Tibial nerve (tissue), 4 donors: ENCODE measurements around the gene LRRC1. TPM values are rescaled to one million over a fixed set of nuclear protein-coding genes. Genes with fewer than 3 reads are reported as not detected.

ENCODE experiments used
- DNase-seq, 2 donors: peaks; one replicate each; pipeline ENCODE4 v3.0.0-alpha.2; 2019; ENCODE audit warnings: low spot score in 2 of 2
- H3K27ac ChIP-seq, 4 donors: fragments of 200-600 bp; sonication (generic) in 3 of 4; one replicate each; pipeline ENCODE4 v1.5.1; 2017 to 2019; ENCODE audit warnings: mild to moderate bottlenecking in 1 of 4
- H3K27me3 ChIP-seq, 2 donors: fragments of 200-600 bp; sonication (generic) in 1 of 2; one replicate each; pipeline versions ENCODE4 v1.5.1 to v1.6.0; 2017 to 2019
- H3K36me3 ChIP-seq, 3 donors: fragments of 200-600 bp; sonication (generic); one replicate each; pipeline ENCODE4 v1.5.1; 2018 to 2019
- H3K4me1 ChIP-seq, 4 donors: fragments of 200-600 bp; sonication (generic) in 3 of 4; one replicate each; pipeline ENCODE4 v1.5.1; 2017 to 2019
- H3K4me3 ChIP-seq, 4 donors: fragments of 200-600 bp; sonication (generic) in 3 of 4; one replicate each; pipeline ENCODE4 v1.5.1; 2017 to 2019; ENCODE audit warnings: mild to moderate bottlenecking in 1 of 4, moderate library complexity in 1 of 4
- H3K9me3 ChIP-seq, 4 donors: fragments of 200-600 bp; sonication (generic) in 3 of 4; one replicate each; pipeline ENCODE4 v1.5.1; 2017 to 2019
- CTCF ChIP-seq, 5 experiments: fragments of 200-600 bp in 3 of 5; fragments of 450-650 bp in 2 of 5; sonication (generic) in 3 of 5; IDR thresholded peaks; one replicate each; pipeline ENCODE4 v1.5.1; 2016 to 2019; ENCODE audit warnings: antibody characterized with exemption in 5 of 5, mild to moderate bottlenecking in 3 of 5, moderate library complexity in 2 of 5
- EP300 ChIP-seq, 2 donors: sonication (generic); formaldehyde crosslinking; IDR thresholded peaks; one replicate each; pipeline ENCODE4 v1.6.1; 2017; ENCODE audit warnings: antibody characterized with exemption in 2 of 2, mild to moderate bottlenecking in 1 of 2
- POLR2A ChIP-seq, 2 donors: fragments of 450-650 bp; IDR thresholded peaks; one replicate each; pipeline ENCODE4 v1.6.1; 2017; ENCODE audit warnings: antibody characterized with exemption in 2 of 2, mild to moderate bottlenecking in 2 of 2, moderate library complexity in 2 of 2
- WGBS, 2 donors: methylation state at CpG; one replicate each; pipeline ENCODE4 v1.1.5; 2018; 5-methylcytosine and 5-hydroxymethylcytosine counted together
- total RNA-seq, 4 donors: library from RNA; depleted of rRNA; stranded (reverse); fragments of >200 nt; gene quantifications; one replicate each; pipeline ENCODE4 v1.1.0, GENCODE V29; 2016

LRRC1 gene
- total RNA-seq, 4 donors from 2014 or later: 22.8 to 50.0 (median 39.6) TPM

DNA sequence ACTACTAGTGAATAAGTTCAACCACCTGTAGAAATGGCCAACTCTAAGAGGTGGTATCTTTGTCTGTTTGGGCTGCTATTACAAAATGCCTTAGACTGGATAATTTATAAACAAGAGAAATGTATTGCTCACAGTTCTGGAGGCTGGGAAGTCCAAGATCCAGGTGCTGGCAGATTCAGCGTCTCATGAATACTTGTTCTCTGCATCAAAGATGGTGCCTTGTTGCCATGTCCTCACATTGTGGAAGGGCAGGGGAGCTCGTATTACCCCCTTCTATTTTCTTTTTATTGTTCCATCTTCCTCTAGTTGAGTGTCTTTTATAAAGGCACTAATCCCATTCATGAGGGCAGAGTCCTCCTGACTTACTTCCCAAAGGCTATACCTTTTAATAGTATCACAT lies 58.0 kb downstream of the LRRC1 start:
- TF ChIP-seq POLR2A (IDR thresholded peaks at IDR 0.05): no peak
- no peak for TF ChIP-seq EP300 (IDR thresholded peaks at IDR 0.05)
- TF ChIP-seq CTCF (IDR thresholded peaks at IDR 0.05): no peak

DNA sequence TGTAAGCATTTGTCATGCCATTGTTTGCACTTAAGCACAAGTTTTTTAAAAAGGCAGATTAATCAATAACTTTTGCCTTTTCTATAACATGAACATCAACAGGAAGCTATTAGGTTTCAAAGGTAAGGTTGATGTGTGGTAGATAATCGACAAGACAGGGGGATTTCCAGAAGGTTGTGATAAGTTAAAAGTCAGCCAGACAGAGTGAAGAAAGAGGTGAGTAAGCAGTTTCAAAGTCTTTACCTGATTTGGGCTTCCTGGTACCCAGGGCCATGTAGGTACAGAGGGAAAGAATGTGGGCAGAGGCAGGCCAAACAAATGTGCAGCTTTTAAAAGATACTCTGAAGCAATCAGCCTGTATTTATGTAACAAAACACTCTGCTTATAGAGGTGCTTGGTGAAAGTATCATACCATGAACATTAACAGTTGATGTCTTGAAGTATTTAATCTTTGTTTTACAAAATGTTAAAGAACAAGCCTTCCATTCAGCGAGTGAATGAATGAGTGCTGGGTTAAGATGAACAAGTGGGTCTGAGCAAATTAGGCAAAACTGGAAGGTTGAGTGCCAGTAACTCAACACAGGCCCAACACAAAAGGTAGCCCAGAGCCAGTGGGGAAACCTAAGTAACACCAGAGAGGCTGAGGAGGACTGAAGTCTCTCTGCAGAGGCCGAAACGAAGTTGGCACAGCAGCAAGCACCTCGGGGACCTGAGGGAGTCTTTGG lies 60.2 kb downstream of the LRRC1 start:
- 87% methylated on average over 5 of the region's 5 CpGs for WGBS, 2 donors
- no peaks in the 10 kb centered on the region for H3K9me3 ChIP-seq
- DNase-seq: no peak
- peak overlapping the region in 2 of 4 donors; percentile 4 to 54 for H3K27ac ChIP-seq
- H3K36me3 ChIP-seq: no peaks in the 10 kb centered on the region
- peaks cover 0 to 52% (median 16%) of the 10 kb centered on the region in 4 donors for H3K4me1 ChIP-seq
- no peak overlapping the region for H3K4me3 ChIP-seq
- H3K27me3 ChIP-seq: no peaks in the 10 kb centered on the region
- TF ChIP-seq EP300 (IDR thresholded peaks at IDR 0.05) (no peak), POLR2A (IDR thresholded peaks at IDR 0.05) (no peak), CTCF (IDR thresholded peaks at IDR 0.05) (no peak)

More for the DNA sequence above, 58.0 kb downstream of the LRRC1 start:
- no peak for DNase-seq
- no peaks in the 10 kb centered on the region for H3K27me3 ChIP-seq
- no peaks in the 10 kb centered on the region for H3K9me3 ChIP-seq
- peaks cover 0 to 33% (median 11%) of the 10 kb centered on the region in 4 donors for H3K4me1 ChIP-seq
- H3K27ac ChIP-seq: no peak overlapping the region
- no peak overlapping the region for H3K4me3 ChIP-seq
- H3K36me3 ChIP-seq: no peaks in the 10 kb centered on the region
- 96 to 98% methylated on average over 2 of the region's 2 CpGs for WGBS, 2 donors

- TF ChIP-seq EP300 (IDR thresholded peaks at IDR 0.05) (no peak), POLR2A (IDR thresholded peaks at IDR 0.05) (no peak), CTCF (IDR thresholded peaks at IDR 0.05) (no peak)
- no peaks in the 10 kb centered on the region for H3K36me3 ChIP-seq
- H3K27ac ChIP-seq: peak overlapping the region in 2 of 4 donors; percentile 4 to 54
- H3K4me1 ChIP-seq: peaks cover 0 to 55% (median 16%) of the 10 kb centered on the region in 4 donors
- H3K27me3 ChIP-seq: no peaks in the 10 kb centered on the region
- no peaks in the 10 kb centered on the region for H3K9me3 ChIP-seq
- no peak for DNase-seq
- no peak overlapping the region for H3K4me3 ChIP-seq
- WGBS, 2 donors: 35 to 44% methylated on average over 2 of the region's 2 CpGs
Observed at GRCh38 chr6:53855940-53856339, 61.1 kb downstream of the LRRC1 start.

GRCh38 chr6:53857318-53858094 lies 62.7 kb downstream of the LRRC1 start:
- peaks cover 0 to 68% (median 26%) of the 10 kb centered on the region in 4 donors for H3K4me1 ChIP-seq
- TF ChIP-seq POLR2A (IDR thresholded peaks at IDR 0.05) (no peak), CTCF (IDR thresholded peaks at IDR 0.05) (no peak), EP300 (IDR thresholded peaks at IDR 0.05) (peak in 1 of 2 donors; percentile 43)
- no peak for DNase-seq
- H3K9me3 ChIP-seq: no peaks in the 10 kb centered on the region
- no peak overlapping the region for H3K4me3 ChIP-seq
- peak overlapping the region in 1 of 4 donors; percentile 54 for H3K27ac ChIP-seq
- 59 to 64% methylated on average over 8 of the region's 8 CpGs for WGBS, 2 donors
- no peaks in the 10 kb centered on the region for H3K36me3 ChIP-seq
- H3K27me3 ChIP-seq: no peaks in the 10 kb centered on the region

- Histone ChIP-seq H3K4me3 (no peak overlapping the region), H3K4me1 (peaks cover 0 to 75% (median 32%) of the 10 kb centered on the region in 4 donors), H3K9me3 (no peaks in the 10 kb centered on the region), H3K27ac (peak overlapping the region in 2 of 4 donors; percentile 19 to 27), H3K36me3 (no peaks in the 10 kb centered on the region), H3K27me3 (no peaks in the 10 kb centered on the region)
- no peak for TF ChIP-seq POLR2A (IDR thresholded peaks at IDR 0.05)
- TF ChIP-seq CTCF (IDR thresholded peaks at IDR 0.05): no peak
- TF ChIP-seq EP300 (IDR thresholded peaks at IDR 0.05): no peak
- no peak for DNase-seq
Observed at GRCh38 chr6:53858196-53858595, 63.4 kb downstream of the LRRC1 start.
